ENCODE measurements around the gene EEFSEC. TPM values are rescaled to one million over a fixed set of nuclear protein-coding genes. Genes with fewer than 3 reads are reported as not detected.

The EEFSEC gene
- total and polyA plus RNA-seq, 2 of the 8 experiments (the other 6 are each of a cell fraction or from before 2014, with no cell fraction given): 13.1 to 19.8 TPM

DNA sequence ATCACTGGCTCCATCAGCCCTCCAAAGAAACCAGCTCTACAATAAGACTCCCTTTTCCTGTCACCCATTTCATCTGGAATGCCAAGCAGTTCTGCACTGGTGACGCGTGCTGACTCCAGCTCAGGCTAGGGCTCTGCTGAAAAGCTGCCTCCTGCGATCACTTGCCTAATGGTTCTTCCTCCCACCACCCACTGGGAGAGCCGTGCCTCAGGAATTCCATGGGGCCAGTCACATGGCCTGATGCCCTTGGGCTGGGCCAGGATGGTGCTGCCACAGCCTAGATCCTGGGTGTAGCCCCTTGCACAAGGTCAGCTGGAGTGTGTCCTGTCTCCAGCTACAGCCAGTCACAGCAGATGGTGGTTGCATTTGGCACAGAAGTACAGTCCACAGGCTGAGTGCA lies 214.5 kb downstream of the EEFSEC start (continued):
- TF ChIP-seq, protein P1, sequence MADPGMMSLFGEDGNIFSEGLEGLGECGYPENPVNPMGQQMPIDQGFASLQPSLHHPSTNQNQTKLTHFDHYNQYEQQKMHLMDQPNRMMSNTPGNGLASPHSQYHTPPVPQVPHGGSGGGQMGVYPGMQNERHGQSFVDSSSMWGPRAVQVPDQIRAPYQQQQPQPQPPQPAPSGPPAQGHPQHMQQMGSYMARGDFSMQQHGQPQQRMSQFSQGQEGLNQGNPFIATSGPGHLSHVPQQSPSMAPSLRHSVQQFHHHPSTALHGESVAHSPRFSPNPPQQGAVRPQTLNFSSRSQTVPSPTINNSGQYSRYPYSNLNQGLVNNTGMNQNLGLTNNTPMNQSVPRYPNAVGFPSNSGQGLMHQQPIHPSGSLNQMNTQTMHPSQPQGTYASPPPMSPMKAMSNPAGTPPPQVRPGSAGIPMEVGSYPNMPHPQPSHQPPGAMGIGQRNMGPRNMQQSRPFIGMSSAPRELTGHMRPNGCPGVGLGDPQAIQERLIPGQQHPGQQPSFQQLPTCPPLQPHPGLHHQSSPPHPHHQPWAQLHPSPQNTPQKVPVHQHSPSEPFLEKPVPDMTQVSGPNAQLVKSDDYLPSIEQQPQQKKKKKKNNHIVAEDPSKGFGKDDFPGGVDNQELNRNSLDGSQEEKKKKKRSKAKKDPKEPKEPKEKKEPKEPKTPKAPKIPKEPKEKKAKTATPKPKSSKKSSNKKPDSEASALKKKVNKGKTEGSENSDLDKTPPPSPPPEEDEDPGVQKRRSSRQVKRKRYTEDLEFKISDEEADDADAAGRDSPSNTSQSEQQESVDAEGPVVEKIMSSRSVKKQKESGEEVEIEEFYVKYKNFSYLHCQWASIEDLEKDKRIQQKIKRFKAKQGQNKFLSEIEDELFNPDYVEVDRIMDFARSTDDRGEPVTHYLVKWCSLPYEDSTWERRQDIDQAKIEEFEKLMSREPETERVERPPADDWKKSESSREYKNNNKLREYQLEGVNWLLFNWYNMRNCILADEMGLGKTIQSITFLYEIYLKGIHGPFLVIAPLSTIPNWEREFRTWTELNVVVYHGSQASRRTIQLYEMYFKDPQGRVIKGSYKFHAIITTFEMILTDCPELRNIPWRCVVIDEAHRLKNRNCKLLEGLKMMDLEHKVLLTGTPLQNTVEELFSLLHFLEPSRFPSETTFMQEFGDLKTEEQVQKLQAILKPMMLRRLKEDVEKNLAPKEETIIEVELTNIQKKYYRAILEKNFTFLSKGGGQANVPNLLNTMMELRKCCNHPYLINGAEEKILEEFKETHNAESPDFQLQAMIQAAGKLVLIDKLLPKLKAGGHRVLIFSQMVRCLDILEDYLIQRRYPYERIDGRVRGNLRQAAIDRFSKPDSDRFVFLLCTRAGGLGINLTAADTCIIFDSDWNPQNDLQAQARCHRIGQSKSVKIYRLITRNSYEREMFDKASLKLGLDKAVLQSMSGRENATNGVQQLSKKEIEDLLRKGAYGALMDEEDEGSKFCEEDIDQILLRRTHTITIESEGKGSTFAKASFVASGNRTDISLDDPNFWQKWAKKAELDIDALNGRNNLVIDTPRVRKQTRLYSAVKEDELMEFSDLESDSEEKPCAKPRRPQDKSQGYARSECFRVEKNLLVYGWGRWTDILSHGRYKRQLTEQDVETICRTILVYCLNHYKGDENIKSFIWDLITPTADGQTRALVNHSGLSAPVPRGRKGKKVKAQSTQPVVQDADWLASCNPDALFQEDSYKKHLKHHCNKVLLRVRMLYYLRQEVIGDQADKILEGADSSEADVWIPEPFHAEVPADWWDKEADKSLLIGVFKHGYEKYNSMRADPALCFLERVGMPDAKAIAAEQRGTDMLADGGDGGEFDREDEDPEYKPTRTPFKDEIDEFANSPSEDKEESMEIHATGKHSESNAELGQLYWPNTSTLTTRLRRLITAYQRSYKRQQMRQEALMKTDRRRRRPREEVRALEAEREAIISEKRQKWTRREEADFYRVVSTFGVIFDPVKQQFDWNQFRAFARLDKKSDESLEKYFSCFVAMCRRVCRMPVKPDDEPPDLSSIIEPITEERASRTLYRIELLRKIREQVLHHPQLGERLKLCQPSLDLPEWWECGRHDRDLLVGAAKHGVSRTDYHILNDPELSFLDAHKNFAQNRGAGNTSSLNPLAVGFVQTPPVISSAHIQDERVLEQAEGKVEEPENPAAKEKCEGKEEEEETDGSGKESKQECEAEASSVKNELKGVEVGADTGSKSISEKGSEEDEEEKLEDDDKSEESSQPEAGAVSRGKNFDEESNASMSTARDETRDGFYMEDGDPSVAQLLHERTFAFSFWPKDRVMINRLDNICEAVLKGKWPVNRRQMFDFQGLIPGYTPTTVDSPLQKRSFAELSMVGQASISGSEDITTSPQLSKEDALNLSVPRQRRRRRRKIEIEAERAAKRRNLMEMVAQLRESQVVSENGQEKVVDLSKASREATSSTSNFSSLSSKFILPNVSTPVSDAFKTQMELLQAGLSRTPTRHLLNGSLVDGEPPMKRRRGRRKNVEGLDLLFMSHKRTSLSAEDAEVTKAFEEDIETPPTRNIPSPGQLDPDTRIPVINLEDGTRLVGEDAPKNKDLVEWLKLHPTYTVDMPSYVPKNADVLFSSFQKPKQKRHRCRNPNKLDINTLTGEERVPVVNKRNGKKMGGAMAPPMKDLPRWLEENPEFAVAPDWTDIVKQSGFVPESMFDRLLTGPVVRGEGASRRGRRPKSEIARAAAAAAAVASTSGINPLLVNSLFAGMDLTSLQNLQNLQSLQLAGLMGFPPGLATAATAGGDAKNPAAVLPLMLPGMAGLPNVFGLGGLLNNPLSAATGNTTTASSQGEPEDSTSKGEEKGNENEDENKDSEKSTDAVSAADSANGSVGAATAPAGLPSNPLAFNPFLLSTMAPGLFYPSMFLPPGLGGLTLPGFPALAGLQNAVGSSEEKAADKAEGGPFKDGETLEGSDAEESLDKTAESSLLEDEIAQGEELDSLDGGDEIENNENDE (IDR thresholded peaks at IDR 0.05; ENCODE audit: insufficient replicate concordance, low read length): no peak
- TF ChIP-seq, protein P2, sequence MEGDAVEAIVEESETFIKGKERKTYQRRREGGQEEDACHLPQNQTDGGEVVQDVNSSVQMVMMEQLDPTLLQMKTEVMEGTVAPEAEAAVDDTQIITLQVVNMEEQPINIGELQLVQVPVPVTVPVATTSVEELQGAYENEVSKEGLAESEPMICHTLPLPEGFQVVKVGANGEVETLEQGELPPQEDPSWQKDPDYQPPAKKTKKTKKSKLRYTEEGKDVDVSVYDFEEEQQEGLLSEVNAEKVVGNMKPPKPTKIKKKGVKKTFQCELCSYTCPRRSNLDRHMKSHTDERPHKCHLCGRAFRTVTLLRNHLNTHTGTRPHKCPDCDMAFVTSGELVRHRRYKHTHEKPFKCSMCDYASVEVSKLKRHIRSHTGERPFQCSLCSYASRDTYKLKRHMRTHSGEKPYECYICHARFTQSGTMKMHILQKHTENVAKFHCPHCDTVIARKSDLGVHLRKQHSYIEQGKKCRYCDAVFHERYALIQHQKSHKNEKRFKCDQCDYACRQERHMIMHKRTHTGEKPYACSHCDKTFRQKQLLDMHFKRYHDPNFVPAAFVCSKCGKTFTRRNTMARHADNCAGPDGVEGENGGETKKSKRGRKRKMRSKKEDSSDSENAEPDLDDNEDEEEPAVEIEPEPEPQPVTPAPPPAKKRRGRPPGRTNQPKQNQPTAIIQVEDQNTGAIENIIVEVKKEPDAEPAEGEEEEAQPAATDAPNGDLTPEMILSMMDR (IDR thresholded peaks at IDR 0.05; ENCODE audit: control extremely low read depth in 1 of 3, insufficient read depth in 1 of 3, low read depth in 1 of 3, low read length in 3 of 3): no peak
- no peak for TF ChIP-seq ASH2L (IDR thresholded peaks at IDR 0.05; ENCODE audit: low read length)
- TF ChIP-seq SRF (IDR thresholded peaks at IDR 0.05; ENCODE audit: low read depth, low read length): no peak
- no peak for TF ChIP-seq TCF12 (IDR thresholded peaks at IDR 0.05; ENCODE audit: low read depth, low read length)
- TF ChIP-seq BRCA1 (IDR thresholded peaks at IDR 0.05; ENCODE audit: low read depth, low read length): no peak
- TF ChIP-seq YY1 (IDR thresholded peaks at IDR 0.05; ENCODE audit: low read depth, low read length): no peak
- peak; percentile 73; the same call in 1 of the 2 replicates for TF ChIP-seq TEAD4 (IDR thresholded peaks at IDR 0.05; ENCODE audit: low read depth, low read length)
- no peak for TF ChIP-seq TAF1 (IDR thresholded peaks at IDR 0.05; ENCODE audit: low read depth, low read length)
